GM15510 (cell line): ENCODE results near the gene MAML2.

Experiments used
- POLR2A ChIP-seq: IDR thresholded peaks from 3 replicates; pipeline ENCODE4 v1.6.1; 2011; ENCODE audit warnings: borderline replicate concordance; ENCODE audit not compliant: insufficient read length; ENCODE audit errors: extremely low read depth

MAML2 gene

DNA sequence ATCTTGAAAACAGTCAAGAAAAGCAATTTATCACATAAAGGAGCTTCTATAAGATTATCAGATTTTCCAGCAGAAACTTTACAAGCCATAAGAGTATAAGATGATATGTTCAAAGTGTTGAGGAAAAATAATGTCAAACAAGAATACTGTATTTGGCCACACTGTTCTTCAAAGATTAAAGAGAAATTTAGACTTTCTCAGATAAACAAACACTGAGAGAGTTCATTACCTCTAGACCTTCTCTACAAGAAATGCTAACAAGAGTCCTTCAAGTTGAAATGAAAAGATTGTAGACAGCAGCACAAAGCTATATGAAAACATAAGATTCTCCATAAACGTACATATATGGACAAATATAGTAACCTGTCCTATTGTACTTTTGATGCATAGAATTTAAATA, 411.1 kb downstream of the MAML2 start:
- TF ChIP-seq POLR2A: no peak

DNA sequence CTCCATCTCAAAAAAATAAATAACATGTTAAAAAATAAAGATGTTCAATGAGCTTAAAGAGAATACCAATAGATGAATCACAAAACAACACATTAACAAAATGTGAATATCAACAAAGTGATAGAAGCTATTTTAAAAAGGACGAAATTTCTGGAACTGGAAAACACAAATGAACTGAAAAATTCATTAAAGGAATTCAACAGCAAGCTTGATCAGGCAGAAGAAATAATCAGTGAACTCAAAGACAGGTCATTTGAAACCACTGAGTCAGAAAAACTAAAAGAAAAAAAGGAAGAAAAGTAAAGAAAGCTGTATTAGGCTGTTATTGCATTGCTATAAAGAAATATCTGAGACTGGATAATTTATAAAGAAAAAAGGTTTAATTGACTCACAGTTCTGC, 412.0 kb downstream of the MAML2 start:
- no peak for TF ChIP-seq POLR2A

- TF ChIP-seq POLR2A: no peak
Observed at GRCh38 chr11:95926726-95927125, 416.3 kb downstream of the MAML2 start.
